Right lobe of liver (tissue), 4 donors: Measurements from ENCODE around the gene SMG7.

Experiments
- POLR2A ChIP-seq: fragments of 450-650 bp; IDR thresholded peaks from one replicate; pipeline ENCODE4 v1.6.1; 2017; ENCODE audit warnings: antibody characterized with exemption, mild to moderate bottlenecking
- TF ChIP-seq, protein P1 (sequence below), 4 donors: fragments of 200-600 bp in 3 of 4; fragments of 450-650 bp in 1 of 4; IDR thresholded peaks; one replicate each; pipeline versions ENCODE4 v1.5.1 to v1.8.0; 2016 to 2022; ENCODE audit warnings: antibody characterized with exemption in 4 of 4, mild to moderate bottlenecking in 2 of 4
- donor health status: DM: no; HTN: no; CAD: no.
- donor health status: DM: no; HTN: no; CAD: no.
- donor health status: DM: no; HTN: yes; CAD: no.

DNA sequence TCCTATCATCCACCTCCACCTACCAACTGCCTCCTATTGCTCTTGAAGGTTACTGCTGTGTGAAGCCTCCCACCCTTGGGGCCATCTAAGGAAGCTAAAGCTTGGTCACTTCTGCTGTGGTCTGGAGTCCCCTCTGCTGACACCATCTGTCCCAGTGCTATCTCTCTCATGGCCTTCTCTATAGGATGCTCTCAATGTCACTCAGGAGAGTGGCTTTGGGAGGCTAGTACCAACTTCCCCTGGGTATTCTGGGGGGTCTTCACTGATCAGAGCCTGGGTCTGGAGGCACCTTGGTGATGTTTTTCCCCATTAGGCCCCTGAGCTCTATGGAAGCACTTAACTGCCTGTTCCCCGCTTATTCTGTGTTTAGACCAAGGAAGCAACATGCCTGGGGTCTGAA lies 130.2 kb downstream of the SMG7 start:
- TF ChIP-seq, protein P1, sequence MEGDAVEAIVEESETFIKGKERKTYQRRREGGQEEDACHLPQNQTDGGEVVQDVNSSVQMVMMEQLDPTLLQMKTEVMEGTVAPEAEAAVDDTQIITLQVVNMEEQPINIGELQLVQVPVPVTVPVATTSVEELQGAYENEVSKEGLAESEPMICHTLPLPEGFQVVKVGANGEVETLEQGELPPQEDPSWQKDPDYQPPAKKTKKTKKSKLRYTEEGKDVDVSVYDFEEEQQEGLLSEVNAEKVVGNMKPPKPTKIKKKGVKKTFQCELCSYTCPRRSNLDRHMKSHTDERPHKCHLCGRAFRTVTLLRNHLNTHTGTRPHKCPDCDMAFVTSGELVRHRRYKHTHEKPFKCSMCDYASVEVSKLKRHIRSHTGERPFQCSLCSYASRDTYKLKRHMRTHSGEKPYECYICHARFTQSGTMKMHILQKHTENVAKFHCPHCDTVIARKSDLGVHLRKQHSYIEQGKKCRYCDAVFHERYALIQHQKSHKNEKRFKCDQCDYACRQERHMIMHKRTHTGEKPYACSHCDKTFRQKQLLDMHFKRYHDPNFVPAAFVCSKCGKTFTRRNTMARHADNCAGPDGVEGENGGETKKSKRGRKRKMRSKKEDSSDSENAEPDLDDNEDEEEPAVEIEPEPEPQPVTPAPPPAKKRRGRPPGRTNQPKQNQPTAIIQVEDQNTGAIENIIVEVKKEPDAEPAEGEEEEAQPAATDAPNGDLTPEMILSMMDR (IDR thresholded peaks at IDR 0.05) = no peak
- no peak for TF ChIP-seq POLR2A
